ENCODE data around the gene DIAPH3. TPM values are rescaled to one million over a fixed set of nuclear protein-coding genes. Genes with fewer than 3 reads are reported as not detected.

The DIAPH3 gene
- total and polyA plus RNA-seq, 4 donors = 0.35 to 6.7 (median 1.1) TPM

DNA sequence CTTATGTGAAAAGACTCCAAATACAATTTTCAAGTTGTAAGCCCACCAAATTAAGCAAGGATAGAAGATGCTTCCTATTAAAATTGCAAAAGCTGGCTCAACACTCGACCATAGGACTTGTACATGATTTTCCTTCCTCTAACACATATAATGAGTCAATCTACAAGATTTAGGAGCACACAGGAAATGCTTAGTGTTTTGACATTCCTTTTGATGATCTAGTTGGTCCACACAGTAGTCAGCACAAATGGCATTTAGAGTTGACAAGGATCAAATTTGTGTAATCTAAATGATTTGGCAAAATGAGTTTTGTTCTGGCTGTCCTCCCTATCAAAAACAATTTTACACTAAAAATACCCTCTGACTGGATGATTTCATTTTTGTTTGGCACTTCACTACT lies 340.2 kb downstream of the DIAPH3 start:
- 11 to 53% methylated on average over 1 of the region's 1 CpG for WGBS, 2 donors
- Histone ChIP-seq H3K9ac (ENCODE audit: insufficient read depth in 1 of 2, low read length in 2 of 2) (no peak overlapping the region), H3K4me1 (ENCODE audit: control insufficient read depth in 5 of 5, insufficient read depth in 5 of 5, low read length in 5 of 5) (no peaks in the 10 kb centered on the region), H3K9me3 (ENCODE audit: control insufficient read depth in 4 of 4, insufficient read depth in 3 of 4, low read length in 3 of 4) (no peaks in the 10 kb centered on the region), H3K27ac (ENCODE audit: low read depth in 1 of 2, low read length in 1 of 2) (no peak overlapping the region), H3K27me3 (ENCODE audit: control insufficient read depth in 3 of 3, insufficient read depth in 3 of 3, low read length in 2 of 3) (no peaks in the 10 kb centered on the region), H3K4me3 (no peak overlapping the region), H3K36me3 (ENCODE audit: control insufficient read depth in 4 of 4, insufficient read depth in 4 of 4, low read length in 4 of 4) (no peaks in the 10 kb centered on the region)
- TF ChIP-seq, protein P1, sequence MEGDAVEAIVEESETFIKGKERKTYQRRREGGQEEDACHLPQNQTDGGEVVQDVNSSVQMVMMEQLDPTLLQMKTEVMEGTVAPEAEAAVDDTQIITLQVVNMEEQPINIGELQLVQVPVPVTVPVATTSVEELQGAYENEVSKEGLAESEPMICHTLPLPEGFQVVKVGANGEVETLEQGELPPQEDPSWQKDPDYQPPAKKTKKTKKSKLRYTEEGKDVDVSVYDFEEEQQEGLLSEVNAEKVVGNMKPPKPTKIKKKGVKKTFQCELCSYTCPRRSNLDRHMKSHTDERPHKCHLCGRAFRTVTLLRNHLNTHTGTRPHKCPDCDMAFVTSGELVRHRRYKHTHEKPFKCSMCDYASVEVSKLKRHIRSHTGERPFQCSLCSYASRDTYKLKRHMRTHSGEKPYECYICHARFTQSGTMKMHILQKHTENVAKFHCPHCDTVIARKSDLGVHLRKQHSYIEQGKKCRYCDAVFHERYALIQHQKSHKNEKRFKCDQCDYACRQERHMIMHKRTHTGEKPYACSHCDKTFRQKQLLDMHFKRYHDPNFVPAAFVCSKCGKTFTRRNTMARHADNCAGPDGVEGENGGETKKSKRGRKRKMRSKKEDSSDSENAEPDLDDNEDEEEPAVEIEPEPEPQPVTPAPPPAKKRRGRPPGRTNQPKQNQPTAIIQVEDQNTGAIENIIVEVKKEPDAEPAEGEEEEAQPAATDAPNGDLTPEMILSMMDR (IDR thresholded peaks at IDR 0.05; ENCODE audit: control extremely low read depth, extremely low read depth) = no peak
- no peak for DNase-seq
- no peak for ATAC-seq (ENCODE audit: insufficient read depth, low FRiP score)

DNA sequence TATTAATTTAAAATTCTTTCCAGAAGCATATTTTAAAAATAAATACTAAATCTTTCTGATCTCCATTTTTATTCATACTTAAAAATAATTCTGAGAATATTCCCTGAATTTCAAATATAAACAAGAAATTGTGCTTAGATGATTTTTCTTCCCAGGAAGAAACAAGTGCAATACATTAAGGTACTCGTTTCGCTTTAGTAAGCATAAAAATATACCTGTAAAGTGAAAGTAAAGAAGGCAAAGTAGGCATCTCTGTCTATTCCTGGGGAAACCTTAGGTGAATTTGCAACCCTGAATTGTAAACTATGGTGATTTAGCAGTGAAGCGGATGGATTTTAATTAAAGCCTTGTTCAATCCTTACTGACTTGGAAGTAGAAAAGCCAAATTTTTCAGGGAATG lies 354.2 kb downstream of the DIAPH3 start:
- H3K9me3 ChIP-seq (ENCODE audit: control insufficient read depth in 4 of 4, insufficient read depth in 3 of 4, low read length in 3 of 4) = no peaks in the 10 kb centered on the region
- H3K27ac ChIP-seq (ENCODE audit: low read depth in 1 of 2, low read length in 1 of 2) = no peak overlapping the region
- no peak for ATAC-seq (ENCODE audit: insufficient read depth, low FRiP score)
- H3K4me1 ChIP-seq (ENCODE audit: control insufficient read depth in 5 of 5, insufficient read depth in 5 of 5, low read length in 5 of 5) = no peaks in the 10 kb centered on the region
- H3K36me3 ChIP-seq (ENCODE audit: control insufficient read depth in 4 of 4, insufficient read depth in 4 of 4, low read length in 4 of 4) = no peaks in the 10 kb centered on the region
- no peak for DNase-seq
- no peak overlapping the region for H3K4me3 ChIP-seq
- TF ChIP-seq, protein P1 (IDR thresholded peaks at IDR 0.05; ENCODE audit: control extremely low read depth, extremely low read depth) = no peak
- H3K9ac ChIP-seq (ENCODE audit: insufficient read depth in 1 of 2, low read length in 2 of 2) = no peak overlapping the region
- WGBS, 2 donors = 96 to 97% methylated on average over 3 of the region's 3 CpGs
- H3K27me3 ChIP-seq (ENCODE audit: control insufficient read depth in 3 of 3, insufficient read depth in 3 of 3, low read length in 2 of 3) = no peaks in the 10 kb centered on the region

DNA sequence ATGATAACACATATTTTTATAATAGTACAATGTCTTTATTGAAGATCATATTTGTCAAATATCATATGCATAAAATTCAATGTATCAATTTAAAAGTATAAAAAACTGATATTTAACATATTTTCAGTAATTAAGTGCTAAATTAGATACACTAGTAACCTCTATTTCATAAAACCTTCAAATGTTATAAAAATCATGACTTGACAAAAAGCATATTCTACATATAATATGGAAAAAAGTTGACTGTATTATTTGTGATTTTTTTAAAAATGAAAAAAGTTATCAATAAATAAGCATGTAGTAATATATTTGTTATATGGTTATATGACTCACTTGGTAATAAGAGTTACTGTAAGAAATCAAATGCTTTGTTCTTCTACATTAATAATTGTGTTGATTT lies 356.9 kb downstream of the DIAPH3 start:
- Histone ChIP-seq H3K27ac (ENCODE audit: low read depth in 1 of 2, low read length in 1 of 2) (no peak overlapping the region), H3K27me3 (ENCODE audit: control insufficient read depth in 3 of 3, insufficient read depth in 3 of 3, low read length in 2 of 3) (no peaks in the 10 kb centered on the region), H3K9ac (ENCODE audit: insufficient read depth in 1 of 2, low read length in 2 of 2) (no peak overlapping the region), H3K4me3 (no peak overlapping the region), H3K4me1 (ENCODE audit: control insufficient read depth in 5 of 5, insufficient read depth in 5 of 5, low read length in 5 of 5) (no peaks in the 10 kb centered on the region), H3K9me3 (ENCODE audit: control insufficient read depth in 4 of 4, insufficient read depth in 3 of 4, low read length in 3 of 4) (no peaks in the 10 kb centered on the region), H3K36me3 (ENCODE audit: control insufficient read depth in 4 of 4, insufficient read depth in 4 of 4, low read length in 4 of 4) (no peaks in the 10 kb centered on the region)
- no peak for ATAC-seq (ENCODE audit: insufficient read depth, low FRiP score)
- DNase-seq = no peak
- TF ChIP-seq, protein P1 (IDR thresholded peaks at IDR 0.05; ENCODE audit: control extremely low read depth, extremely low read depth) = no peak

DNA sequence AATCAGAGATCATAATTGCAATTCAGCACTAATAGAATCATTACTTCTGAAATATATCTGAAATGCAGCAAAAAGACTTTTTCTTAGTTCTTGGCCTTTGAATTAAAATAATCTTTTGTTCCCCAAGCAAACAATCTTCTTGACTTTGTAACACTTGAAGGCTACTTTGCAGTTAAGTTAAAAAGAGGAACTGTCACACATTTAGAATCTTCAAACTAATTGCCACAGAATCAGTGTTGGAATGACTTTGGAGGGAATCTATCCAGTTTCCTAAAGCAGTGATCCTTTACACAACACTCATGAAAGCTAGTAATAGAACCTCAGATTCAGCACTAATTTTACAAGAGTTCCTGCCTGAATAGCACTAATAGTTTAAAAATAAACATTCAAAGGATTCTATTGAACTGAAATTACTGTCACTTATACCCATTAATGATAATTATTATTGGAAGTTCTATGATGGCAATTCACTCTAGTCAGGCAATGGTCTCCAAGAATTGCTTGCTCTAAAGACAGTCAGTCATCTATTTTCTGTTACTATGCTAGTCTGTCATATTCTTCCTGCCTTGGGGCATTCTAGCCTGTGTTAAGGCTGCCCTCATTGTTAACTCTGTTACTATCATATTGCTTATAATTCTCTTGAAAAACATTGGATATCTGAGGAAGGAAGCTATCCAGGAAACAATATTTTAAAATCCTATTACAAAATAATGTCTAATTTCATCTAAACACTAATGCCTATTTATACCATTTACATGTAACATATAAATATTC lies 362.4 kb downstream of the DIAPH3 start:
- ATAC-seq (ENCODE audit: insufficient read depth, low FRiP score) (no peak), DNase-seq (peak in 1 of 3 donors; percentile 16)
- no peaks in the 10 kb centered on the region for H3K4me1 ChIP-seq (ENCODE audit: control insufficient read depth in 5 of 5, insufficient read depth in 5 of 5, low read length in 5 of 5)
- H3K4me3 ChIP-seq = no peak overlapping the region
- H3K27me3 ChIP-seq (ENCODE audit: control insufficient read depth in 3 of 3, insufficient read depth in 3 of 3, low read length in 2 of 3) = no peaks in the 10 kb centered on the region
- H3K9me3 ChIP-seq (ENCODE audit: control insufficient read depth in 4 of 4, insufficient read depth in 3 of 4, low read length in 3 of 4) = no peaks in the 10 kb centered on the region
- no peak overlapping the region for H3K27ac ChIP-seq (ENCODE audit: low read depth in 1 of 2, low read length in 1 of 2)
- no peaks in the 10 kb centered on the region for H3K36me3 ChIP-seq (ENCODE audit: control insufficient read depth in 4 of 4, insufficient read depth in 4 of 4, low read length in 4 of 4)
- TF ChIP-seq, protein P1 (IDR thresholded peaks at IDR 0.05; ENCODE audit: control extremely low read depth, extremely low read depth) = no peak
- no peak overlapping the region for H3K9ac ChIP-seq (ENCODE audit: insufficient read depth in 1 of 2, low read length in 2 of 2)
